NCI-H1417 (cell line): ENCODE measurements around the gene FHAD1.
"Not testable (repeated sequence)": the region's sequence is repeated elsewhere in the genome, so short reads cannot be mapped to it uniquely, and the experiment has no call there.

ENCODE experiments used
- DNase-seq, 3 experiments: peaks; one replicate each; lab custom pipeline; 2025; lab: John Stamatoyannopoulos, UW

Gene FHAD1

DNA sequence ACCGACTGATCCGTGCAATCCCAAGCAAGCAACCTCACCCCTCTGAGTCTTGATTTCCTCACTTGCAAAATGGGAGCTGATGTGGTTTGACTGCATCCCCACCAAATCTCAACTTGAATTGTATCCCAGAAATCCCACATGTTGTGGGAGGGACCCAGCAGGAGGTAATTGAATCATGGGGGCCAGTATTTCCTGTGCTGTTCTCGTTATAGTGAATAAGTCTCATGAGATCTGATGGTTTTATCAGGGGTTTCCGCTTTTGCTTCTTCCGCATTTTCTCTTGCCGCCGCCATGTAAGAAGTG is 58.4 kb downstream of the FHAD1 start:
- no peak for DNase-seq

DNA sequence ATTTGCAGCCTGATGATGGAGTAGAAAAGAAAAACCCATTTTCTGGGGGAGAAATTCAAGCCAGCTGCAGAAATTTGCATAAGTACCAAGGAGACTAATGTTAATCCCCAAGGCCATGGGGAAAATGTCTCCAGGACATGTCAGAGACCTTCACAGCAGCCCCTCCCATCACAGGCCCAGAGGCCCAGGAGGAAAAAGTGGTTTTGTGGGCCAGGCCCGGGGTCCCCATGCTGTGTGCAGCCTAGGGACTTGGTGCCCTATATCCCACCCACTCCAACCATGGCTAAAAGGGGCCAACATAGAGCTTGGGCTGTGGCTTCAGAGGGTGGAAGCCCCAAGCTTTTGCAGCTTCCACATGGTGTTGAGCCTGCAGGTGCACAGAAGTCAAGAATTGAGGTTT is 59.3 kb downstream of the FHAD1 start:
- not testable (repeated sequence) for DNase-seq

DNA sequence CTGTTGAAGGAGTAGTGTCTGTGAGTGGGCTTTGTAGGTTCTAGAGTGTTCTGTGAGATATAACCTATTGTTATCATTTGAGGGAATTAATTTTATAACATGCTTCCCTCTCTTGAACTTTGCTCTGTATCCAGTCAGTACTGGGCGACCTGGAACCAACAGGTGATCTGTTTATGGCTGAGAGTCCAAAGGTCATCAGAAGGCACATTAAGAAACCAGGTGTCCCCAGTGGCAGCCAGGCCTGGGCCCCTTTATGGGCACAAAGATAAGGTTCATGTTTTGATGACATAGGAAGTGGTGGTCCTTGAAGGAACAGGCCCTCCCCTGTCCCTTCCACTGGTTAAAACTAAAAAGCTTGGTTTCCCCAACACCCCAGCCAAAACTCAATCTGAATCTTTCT is 61.1 kb downstream of the FHAD1 start:
- no peak for DNase-seq

- no peak for DNase-seq
These were observed 61.6 kb downstream of the FHAD1 start for GRCh38 chr1:15308621-15309027.

DNA sequence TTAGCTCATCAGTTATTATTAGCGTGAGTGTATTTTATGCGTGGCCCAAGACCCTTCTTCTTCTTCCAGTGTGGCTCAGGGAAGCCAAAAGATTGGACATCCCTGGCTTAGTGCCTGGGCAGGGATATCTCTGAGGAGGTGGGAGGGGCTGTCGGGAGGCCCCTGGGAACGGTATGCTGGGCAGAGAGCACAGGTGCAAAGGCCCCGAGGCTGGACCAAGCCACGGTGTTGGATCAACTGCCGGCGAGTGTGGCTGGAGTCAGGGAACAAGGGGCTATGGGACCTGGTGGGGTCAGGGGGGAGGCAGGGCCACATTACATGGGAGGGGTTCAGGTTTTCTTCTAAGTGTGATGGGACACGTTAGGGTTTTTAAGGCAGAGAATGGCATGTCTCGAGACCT is 62.7 kb downstream of the FHAD1 start:
- DNase-seq = no peak

DNA sequence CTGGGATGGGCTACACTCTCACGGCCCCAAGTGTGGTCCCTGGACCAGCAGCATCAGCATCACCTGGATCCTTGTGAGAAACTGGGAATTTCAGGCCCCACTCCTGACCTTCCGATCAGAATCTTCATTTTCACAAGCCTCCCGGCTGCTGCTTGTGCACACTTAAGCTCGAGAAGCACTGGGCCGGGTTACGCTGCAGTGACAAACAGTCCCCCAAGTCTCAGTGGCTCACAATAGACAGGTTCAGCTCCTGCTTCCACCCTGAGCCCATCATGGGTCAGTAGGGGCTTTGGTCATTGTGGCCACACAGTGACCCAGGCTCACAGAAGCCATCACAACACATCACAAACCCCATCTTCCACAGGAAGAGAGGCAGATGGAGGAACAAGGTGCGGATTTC is 63.5 kb downstream of the FHAD1 start:
- no peak for DNase-seq

DNA sequence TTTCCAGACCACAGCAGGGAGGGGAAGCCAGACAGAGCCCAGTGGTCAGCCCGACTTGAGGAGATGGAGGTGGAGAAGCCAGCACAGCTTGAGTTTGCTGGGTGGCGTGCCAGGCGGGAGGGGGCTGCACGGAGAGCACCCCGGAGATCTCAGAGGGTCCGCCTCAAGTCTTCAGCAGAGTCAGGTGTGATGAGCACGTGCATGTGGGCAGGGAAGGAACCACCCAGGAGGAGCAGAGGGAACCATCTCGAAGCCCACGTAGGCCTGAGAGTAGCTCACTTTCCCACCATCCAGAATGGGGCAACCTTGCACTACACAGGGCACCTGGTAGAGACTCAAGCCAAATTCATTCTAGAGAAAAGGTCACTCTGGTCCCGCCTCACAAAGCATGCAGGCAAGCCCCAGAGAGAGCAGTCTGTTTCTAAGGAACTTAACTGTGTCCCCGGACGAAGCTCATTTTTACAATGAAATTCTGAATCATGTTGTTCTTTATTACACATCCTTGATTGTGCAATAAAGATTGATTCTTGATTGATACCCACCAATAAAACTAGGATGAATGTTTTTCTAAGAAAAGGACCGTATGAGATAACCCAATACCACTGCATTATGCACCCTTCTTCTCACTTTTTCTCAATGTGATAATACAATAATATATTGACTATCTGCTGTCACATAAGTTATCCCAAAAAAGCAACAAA is 64.2 kb downstream of the FHAD1 start:
- no peak for DNase-seq

- no peak for DNase-seq
These were observed 64.9 kb downstream of the FHAD1 start for GRCh38 chr1:15311880-15312279.

DNA sequence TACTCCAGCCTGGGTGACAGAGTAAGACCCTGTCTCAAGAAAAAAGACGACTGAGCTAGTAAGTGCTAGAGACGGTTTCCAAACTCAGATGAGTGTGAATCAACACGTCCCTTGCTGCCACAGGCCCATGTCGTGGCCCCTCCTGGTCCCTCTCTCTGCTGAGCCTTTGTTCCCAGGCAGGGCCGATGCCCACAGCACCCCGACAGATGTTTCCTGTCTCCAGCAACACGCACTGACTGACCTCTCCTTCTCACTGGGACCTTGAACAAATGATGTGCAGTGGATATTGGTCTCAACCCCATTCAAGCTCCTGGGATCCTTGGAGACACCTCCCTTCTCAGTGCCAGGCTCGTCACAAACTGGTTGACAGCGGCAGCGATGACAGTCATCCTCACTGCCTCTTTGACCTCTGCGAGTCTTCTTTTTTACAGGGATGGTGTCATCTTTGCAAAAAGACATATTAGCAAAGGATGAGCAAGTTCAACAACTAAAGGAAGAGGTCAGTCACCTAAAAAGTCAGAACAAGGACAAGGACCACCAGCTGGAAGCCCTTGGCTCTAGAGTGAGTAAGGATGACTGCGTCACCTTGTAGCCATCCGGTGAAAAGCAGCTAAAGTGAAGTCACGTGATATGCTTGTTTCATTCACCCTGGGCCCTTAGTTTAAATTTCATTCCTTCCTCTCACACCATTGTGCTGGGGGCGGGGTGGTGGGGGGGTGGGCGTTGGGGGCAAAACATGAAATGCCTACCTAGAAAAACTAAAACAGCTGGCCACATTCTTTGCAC is 65.8 kb downstream of the FHAD1 start:
- no peak for DNase-seq

- DNase-seq = no peak
These were observed 67.6 kb downstream of the FHAD1 start for GRCh38 chr1:15314328-15315281.

- no peak for DNase-seq
These were observed 68.8 kb downstream of the FHAD1 start for GRCh38 chr1:15315815-15316214.

DNA sequence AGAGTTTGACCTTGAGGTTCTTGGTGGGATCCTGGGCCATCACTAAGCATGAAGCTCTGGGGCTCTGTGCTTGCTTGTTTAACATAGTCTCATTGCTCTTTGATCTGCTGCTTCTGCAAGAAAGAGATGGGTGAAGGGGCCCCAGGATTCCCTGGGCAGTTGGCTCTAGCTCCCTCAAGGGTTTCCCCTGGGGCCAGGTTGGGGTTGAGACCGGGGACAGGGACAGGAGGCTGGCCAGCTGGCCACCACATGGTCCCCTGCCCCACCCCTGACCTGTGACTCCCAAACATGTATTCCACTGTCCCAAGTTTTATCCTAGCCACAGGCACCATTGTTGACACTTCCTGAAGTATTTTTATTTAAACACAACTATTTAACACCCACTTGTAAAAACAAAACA is 69.5 kb downstream of the FHAD1 start:
- no peak for DNase-seq

DNA sequence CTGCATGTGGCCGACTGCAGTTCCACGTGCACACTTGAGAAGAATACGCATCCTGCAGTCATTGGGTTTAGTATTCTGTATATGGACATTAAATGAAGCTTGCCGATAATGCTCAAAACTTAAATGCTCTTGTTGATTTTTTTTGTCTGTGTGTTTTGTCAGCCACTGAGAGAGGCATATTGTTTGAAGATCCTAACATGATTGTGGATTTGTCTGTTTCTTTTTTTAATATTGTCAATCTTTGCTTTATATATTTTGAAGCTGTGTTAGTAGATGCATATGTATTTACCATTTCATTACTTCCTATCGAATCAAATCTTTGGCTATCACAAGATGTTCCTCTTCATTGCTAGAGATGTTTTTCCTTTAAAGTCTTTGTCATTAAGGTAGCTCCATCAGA is 73.2 kb downstream of the FHAD1 start:
- DNase-seq = no peak

DNA sequence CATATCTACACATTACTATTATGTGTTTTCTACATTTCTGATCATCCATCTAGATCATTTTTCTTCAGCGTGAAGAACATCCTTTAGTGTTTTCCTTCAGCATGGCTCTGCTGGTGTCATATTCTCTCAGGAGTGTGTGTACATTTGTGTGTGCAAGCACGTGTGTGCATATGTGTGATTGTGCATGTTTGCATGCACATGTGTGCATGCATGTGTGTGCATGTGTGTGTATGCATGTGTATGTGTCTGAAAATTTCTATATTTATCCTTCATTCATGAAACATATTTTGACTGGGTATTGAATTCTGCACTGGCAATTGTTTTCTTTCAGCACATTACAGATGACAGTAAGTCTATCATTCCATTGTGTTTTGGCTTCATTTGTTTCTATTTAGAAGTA is 74.6 kb downstream of the FHAD1 start:
- DNase-seq = no peak

DNA sequence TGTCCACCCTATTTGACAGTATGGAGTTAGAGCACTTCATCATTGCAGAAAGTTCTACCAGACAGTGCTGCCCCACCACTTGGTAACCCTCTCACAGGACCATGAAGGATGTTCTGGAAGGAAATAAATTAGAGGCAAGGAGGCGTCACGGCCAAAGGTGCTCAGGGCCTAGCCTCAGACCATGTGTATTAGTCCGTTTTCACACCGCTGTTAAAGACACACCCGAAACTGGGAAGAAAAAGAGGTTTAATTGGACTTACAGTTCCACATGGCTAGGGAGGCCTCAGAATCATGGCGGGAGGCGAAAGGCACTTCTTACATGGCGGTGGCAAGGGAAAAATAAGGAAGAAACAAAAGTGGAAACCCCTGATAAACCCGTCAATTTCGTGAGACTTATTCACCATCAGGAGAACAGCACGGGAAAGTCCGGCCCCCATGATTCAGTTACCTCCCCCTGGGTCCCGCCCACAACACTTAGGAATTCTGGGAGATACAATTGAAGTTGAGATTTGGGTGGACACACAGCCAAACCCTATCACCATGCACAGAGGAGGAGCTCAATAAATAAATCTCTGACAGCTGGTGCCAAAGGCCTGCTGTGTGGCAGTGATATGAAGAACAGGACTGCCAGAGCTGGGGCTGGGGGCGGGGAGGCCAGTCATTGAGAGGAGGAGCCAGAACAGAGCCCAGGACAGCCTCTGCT is 75.8 kb downstream of the FHAD1 start:
- peak in 1 of 3 experiments; percentile 33 for DNase-seq

- peak; percentile 54 to 79 (median 71) for DNase-seq
These were observed 76.4 kb downstream of the FHAD1 start for GRCh38 chr1:15323351-15323988.

DNA sequence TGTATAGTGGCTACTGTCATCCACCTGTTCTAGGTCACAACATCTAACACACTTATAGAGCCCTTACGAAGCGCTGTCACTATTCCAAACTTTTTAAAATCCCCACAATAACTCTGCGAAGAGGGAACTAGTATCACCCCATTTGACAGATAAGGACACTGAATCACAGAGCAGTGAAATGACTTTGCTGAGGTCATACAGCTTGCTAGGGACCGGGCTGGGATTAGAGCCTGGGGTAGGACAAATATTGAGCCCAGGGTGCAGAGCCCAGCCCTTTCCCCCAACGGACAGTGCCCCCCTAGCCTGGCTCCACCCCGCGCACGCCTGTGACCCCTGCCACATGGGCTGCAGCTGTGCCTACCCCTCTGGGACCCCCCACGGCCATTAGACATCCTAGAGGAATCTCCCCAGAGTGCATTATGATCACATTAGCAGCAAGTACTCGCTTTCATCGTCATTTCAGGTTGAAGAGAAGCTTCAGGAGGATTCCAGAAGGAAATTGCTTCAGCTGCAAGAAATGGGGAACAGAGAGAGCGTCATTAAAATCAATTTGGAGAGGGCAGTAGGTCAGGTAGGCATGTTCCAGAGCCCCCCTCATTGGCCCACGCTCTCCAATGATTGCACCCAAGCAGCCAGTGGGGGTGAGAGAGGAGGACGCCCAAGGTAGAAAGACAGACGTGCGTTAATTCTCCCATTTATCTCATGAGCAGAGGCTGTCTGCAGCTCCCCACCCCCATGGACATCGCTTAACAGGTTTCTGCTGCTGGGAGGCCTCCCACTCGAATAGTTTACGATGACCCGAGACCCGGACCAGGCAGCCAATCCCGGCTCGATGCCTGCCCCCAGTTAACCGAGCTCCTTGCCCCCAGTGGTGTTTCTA is 77.2 kb downstream of the FHAD1 start:
- DNase-seq = no peak

GRCh38 chr1:15324869-15325335 is 77.9 kb downstream of the FHAD1 start:
- no peak for DNase-seq

DNA sequence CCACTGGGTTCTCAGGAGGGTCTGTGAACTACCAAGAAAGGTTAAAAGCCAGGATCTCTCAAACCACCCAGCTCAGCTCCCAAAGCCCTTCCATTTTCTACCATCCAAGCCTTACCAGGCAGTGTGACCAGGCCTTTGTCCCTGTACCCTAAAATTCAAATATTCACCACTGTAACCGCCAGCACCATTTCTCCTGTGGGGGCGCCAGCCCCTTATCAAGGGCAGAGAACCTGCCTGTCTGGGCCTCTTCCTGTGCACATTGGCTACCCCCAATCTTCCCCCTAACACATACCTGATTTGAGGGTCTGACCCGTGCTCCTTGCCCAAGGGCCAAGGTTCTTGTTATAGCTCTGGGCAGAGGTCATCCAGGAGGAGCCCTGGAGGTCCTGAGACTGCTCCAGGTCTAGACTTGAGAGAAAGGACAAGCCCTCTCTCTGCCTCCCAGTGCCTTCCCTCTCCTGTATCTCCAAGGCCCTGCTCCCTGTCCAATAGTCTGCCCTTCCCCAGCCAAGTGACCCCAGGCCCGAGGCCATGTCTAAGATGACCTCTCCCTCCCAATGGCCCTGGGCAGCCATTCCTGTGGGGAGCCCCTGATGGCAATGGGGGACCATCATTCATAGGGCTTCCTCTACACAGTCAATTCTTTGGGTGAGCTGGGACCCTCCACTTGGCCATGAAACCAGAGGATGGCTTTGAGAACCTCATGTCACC is 78.5 kb downstream of the FHAD1 start:
- DNase-seq = no peak
